Right atrium auricular region (tissue), 2 donors: ENCODE data around the gene ENTPD8. TPM values are rescaled to one million over a fixed set of nuclear protein-coding genes. Genes with fewer than 3 reads are reported as not detected.

Experiments
- DNase-seq: peaks from one replicate; pipeline ENCODE4 v3.0.0-alpha.2; 2019; ENCODE audit warnings: low spot score
- H3K27ac ChIP-seq, 2 donors: fragments of 200-600 bp; sonication (generic); 1 replicate in 1 of 2; 2 replicates in 1 of 2; pipeline ENCODE4 v1.5.1; 2016 to 2019
- H3K27me3 ChIP-seq, 2 donors: fragments of 200-600 bp; sonication (generic); one replicate each; pipeline versions ENCODE4 v1.5.1 to v1.6.0; 2017 to 2019
- H3K36me3 ChIP-seq: fragments of 200-600 bp; sonication (generic); one replicate; pipeline ENCODE4 v1.5.1; 2016
- H3K4me1 ChIP-seq, 2 donors: fragments of 200-600 bp; sonication (generic); one replicate each; pipeline versions ENCODE4 v1.5.1 to v1.6.0; 2017 to 2019
- H3K4me3 ChIP-seq, 2 donors: fragments of 200-600 bp; sonication (generic); 1 replicate in 1 of 2; 2 replicates in 1 of 2; pipeline ENCODE4 v1.5.1; 2017 to 2019; ENCODE audit warnings: mild to moderate bottlenecking in 1 of 2, moderate library complexity in 1 of 2
- H3K9me3 ChIP-seq, 2 donors: fragments of 200-600 bp; sonication (generic); one replicate each; pipeline ENCODE4 v1.5.1; 2019
- CTCF ChIP-seq, 2 donors: fragments of 200-600 bp; sonication (generic); IDR thresholded peaks; one replicate each; pipeline ENCODE4 v1.5.1; 2019; ENCODE audit warnings: antibody characterized with exemption in 2 of 2
- total RNA-seq, 2 donors: library from RNA; depleted of rRNA; stranded (reverse); fragments of >200 nt; gene quantifications; one replicate each; pipeline ENCODE4 v1.1.0, GENCODE V29; 2016

ENTPD8 gene
- total RNA-seq, 2 donors from 2014 or later, result not detected

GRCh38 chr9:137477778-137478612 lies 36.8 kb upstream of the ENTPD8 start:
- Histone ChIP-seq H3K9me3 (peaks cover 0 to 13% of the 10 kb centered on the region in 2 donors), H3K27me3 (no peaks in the 10 kb centered on the region), H3K36me3 (peaks cover 2% of the 10 kb centered on the region), H3K27ac (no peak overlapping the region), H3K4me3 (no peak overlapping the region), H3K4me1 (no peaks in the 10 kb centered on the region)
- no peak for DNase-seq
- TF ChIP-seq CTCF (IDR thresholded peaks at IDR 0.05), result no peak

GRCh38 chr9:137476856-137477255 lies 35.7 kb upstream of the ENTPD8 start:
- H3K9me3 ChIP-seq, result peaks cover 0 to 13% of the 10 kb centered on the region in 2 donors
- TF ChIP-seq CTCF (IDR thresholded peaks at IDR 0.05), result no peak
- H3K4me3 ChIP-seq, result no peak overlapping the region
- no peaks in the 10 kb centered on the region for H3K4me1 ChIP-seq
- no peaks in the 10 kb centered on the region for H3K36me3 ChIP-seq
- DNase-seq, result no peak
- H3K27ac ChIP-seq, result no peak overlapping the region
- H3K27me3 ChIP-seq, result no peaks in the 10 kb centered on the region

- Histone ChIP-seq H3K27me3 (no peaks in the 10 kb centered on the region), H3K4me1 (no peaks in the 10 kb centered on the region), H3K27ac (no peak overlapping the region), H3K4me3 (no peak overlapping the region), H3K36me3 (no peaks in the 10 kb centered on the region), H3K9me3 (peaks cover 0 to 13% of the 10 kb centered on the region in 2 donors)
- DNase-seq, result no peak
- TF ChIP-seq CTCF (IDR thresholded peaks at IDR 0.05), result no peak
Observed at GRCh38 chr9:137475666-137476065, 34.5 kb upstream of the ENTPD8 start.

DNA sequence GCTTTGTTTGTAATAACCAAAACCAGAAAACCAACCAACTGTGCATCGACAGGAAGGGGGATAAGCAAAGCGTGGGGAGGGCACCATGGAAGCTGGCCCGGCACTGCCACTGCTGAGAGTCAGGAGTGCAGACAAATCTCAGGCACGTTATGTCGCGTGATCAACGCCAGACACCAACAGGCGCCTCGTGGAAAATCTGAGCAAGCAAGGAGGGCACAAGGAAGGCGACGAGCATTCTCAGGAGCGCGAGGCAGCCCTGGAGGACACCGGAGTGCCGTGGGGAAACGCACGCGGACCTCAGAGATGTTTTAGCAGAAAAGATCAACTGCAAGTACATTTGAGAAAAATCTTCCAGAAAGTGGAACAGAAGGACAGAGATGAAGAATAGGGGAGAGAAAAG lies 33.1 kb upstream of the ENTPD8 start:
- no peak overlapping the region for H3K4me3 ChIP-seq
- TF ChIP-seq CTCF (IDR thresholded peaks at IDR 0.05), result no peak
- H3K4me1 ChIP-seq, result no peaks in the 10 kb centered on the region
- DNase-seq, result no peak
- no peaks in the 10 kb centered on the region for H3K36me3 ChIP-seq
- H3K27ac ChIP-seq, result no peak overlapping the region
- H3K9me3 ChIP-seq, result peaks cover 0 to 13% of the 10 kb centered on the region in 2 donors
- H3K27me3 ChIP-seq, result no peaks in the 10 kb centered on the region

DNA sequence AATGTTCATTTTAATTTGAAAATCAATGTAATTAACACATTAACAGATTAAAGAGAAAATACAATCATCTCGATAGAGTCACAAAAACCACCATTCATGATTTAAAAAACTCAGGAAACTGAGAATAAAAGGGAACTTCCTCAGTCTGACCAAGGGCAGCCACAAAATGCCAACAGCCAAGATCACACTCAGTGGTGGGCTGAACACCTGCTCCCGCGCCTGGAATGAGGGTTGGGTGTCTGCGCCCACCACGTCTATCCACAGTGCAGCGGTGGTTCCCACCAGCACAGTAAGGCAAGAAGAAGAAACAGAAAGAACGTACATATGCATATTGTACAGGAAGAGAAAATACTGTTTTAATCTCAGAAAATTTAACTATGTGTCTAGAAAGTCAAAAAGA lies 29.6 kb upstream of the ENTPD8 start:
- peaks cover 0 to 6% of the 10 kb centered on the region in 2 donors for H3K9me3 ChIP-seq
- no peaks in the 10 kb centered on the region for H3K4me1 ChIP-seq
- no peaks in the 10 kb centered on the region for H3K27me3 ChIP-seq
- H3K36me3 ChIP-seq, result no peaks in the 10 kb centered on the region
- no peak overlapping the region for H3K4me3 ChIP-seq
- no peak for TF ChIP-seq CTCF (IDR thresholded peaks at IDR 0.05)
- no peak overlapping the region for H3K27ac ChIP-seq
- no peak for DNase-seq

GRCh38 chr9:137467896-137468295 lies 26.7 kb upstream of the ENTPD8 start:
- H3K4me3 ChIP-seq, result no peak overlapping the region
- H3K27ac ChIP-seq, result no peak overlapping the region
- H3K9me3 ChIP-seq, result no peaks in the 10 kb centered on the region
- no peaks in the 10 kb centered on the region for H3K27me3 ChIP-seq
- no peak for DNase-seq
- no peak for TF ChIP-seq CTCF (IDR thresholded peaks at IDR 0.05)
- H3K36me3 ChIP-seq, result no peaks in the 10 kb centered on the region
- H3K4me1 ChIP-seq, result no peaks in the 10 kb centered on the region
